GM19025 (cell line): ENCODE measurements around the gene CCSER1.
A peak's percentile ranks its signal among the peaks of the same experiment; 100 is the strongest.
"Not testable (repeated sequence)": the region's sequence is repeated elsewhere in the genome, so short reads cannot be mapped to it uniquely, and the experiment has no call there.

ENCODE experiments used
- ATAC-seq: cut with Tn5 transposase; IDR thresholded peaks from one replicate; pipeline ENCODE4 v1.9.1; 2021; ENCODE audit warnings: mild to moderate bottlenecking, low read depth, moderate library complexity; ENCODE audit not compliant: unreplicated experiment

The CCSER1 gene

DNA sequence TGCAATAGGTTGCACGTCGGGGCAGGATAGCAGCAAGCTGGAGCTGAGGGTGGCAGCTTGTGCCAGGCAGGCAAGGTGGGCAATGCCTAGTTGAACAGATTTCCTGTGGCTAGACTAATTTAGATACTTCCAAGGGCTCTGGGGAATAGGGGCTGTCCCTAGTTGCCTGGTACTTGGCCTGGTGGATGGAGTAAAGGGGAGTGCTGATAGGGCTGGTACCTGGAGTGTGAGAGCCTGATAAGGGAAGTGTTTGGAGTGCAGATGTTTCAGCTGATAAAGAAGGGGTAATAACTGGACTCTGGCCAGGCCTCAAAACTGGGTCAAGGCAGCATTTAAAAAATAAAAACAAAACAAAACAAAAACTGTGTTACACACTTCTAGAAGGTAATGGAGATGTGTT, 665.5 kb downstream of the CCSER1 start:
- no peak for ATAC-seq

DNA sequence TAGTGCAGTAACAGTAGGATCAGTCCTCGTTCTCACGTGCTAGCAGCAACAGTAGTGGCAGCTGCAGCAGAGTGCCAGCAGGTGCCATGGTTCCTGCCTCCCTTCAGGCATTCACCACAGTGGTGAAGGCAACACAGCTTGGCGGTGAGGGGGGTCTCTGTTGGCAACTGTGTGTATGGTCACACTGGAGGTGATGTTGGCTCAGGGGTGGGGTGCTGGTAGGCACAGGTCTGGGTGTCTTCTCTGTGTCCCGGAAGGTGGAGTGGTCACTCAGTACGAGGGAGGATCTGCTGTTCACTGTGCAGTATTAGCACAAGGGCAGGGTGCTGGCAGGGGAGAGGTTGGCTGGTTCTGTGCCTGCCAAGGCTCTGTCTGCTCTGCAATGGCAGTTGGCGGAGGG, 671.8 kb downstream of the CCSER1 start:
- no peak for ATAC-seq

DNA sequence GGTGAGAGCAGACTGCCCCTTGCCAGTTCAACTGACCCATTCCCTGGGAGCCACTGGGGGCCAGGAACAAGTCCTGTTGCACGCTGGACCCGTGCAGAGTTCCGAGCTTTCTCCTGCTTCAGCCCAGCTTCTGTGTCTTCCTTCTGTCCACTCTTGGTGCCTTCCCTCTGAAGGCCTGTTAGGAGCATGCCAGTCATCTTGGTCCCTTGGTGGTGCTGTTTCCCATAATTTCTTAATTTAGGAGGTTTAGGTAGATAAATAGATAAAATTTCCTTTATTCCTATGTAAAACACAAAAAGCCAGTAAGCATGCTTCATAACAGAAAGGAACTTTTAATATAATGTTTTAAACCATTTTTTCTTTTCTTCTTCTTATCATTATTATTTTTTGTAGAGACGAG, 672.7 kb downstream of the CCSER1 start:
- no peak for ATAC-seq

DNA sequence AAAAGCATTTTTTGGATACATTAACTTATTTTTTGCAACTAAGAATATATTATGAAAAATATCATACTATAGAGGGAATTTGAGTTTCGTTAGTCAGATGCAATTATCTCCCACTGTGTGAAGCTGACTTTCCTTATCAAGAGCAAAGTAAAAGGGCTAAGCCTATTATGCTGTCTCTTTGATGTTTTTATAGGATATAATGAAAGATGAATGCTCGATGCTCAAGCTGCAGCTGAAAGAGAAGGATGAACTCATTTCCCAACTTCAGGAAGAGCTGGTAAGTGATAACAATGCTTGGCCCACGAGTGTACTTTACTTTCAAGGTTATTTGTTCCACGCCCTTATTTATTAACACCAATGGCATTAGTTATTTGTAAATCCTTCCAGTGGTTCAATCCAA, 688.4 kb downstream of the CCSER1 start:
- ATAC-seq = no peak

GRCh38 chr4:90816754-90817153, 689.6 kb downstream of the CCSER1 start:
- ATAC-seq = no peak

GRCh38 chr4:90824266-90825150, 697.3 kb downstream of the CCSER1 start:
- ATAC-seq = peak; percentile 60

DNA sequence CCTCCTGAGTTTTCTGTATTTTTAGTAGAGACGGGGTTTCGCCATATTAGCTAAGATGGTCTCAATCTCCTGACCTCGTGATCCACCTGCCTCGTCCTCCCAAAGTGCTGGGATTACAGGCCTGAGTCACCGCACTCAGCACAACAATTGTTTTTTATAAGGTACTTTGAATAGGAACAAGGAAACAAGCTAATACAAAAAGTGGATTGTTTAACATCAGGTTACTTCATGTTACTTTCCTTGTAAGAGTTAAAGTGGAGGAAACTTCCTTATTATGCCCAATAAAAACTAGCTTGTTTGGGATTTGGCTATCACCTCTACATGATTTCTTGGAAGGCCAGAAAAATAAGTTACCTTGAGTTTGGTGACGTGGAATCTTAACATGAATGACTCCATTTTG, 698.7 kb downstream of the CCSER1 start:
- no peak for ATAC-seq

DNA sequence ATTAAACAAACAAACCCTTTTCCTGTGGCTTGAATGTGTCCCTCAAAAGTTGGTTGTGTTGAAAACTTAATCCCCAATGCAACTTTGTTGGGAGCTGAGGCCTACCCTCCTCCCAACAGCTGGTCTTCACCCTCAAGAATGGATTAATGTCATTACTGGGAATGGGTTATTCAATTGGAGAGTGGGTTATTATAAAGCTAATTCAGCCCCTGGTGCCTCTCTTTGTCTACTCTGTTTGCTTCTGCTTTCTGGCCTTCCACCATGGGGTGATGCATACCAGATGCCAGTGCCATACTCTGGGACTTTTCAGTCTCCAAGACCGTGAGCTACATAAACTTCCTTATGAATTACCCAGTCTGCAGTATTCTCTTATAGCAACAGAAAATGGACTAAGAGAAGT, 706.5 kb downstream of the CCSER1 start:
- no peak for ATAC-seq

GRCh38 chr4:90837241-90837640, 710.0 kb downstream of the CCSER1 start:
- ATAC-seq = no peak

- ATAC-seq = not testable (repeated sequence)
Observed at GRCh38 chr4:90838859-90839258, 711.7 kb downstream of the CCSER1 start.

- ATAC-seq = no peak
Observed at GRCh38 chr4:90840291-90840690, 713.1 kb downstream of the CCSER1 start.

- ATAC-seq = no peak
Observed at GRCh38 chr4:90840828-90841227, 713.6 kb downstream of the CCSER1 start.

- ATAC-seq = no peak
Observed at GRCh38 chr4:90841676-90842075, 714.5 kb downstream of the CCSER1 start.

DNA sequence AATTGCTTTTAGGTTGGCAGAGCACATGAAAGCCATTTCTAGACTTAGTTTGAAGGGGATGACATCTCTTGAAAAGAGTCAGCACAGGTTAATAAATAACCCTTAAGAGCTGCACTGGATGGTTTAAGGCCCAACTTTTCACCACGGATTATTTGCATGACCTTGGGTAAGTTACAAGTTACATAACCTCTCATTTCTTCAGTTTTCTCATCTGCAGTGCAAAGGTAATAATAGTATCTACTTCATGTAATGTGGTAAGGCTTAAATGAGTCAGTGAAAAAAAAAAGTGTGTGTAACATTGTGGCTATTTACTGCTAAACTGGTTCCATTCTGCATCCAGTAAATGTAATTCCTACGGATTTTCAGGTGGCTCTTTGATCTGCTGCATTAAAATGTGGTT, 715.8 kb downstream of the CCSER1 start:
- ATAC-seq = peak; percentile 97

GRCh38 chr4:90844241-90844640, 717.0 kb downstream of the CCSER1 start:
- no peak for ATAC-seq

DNA sequence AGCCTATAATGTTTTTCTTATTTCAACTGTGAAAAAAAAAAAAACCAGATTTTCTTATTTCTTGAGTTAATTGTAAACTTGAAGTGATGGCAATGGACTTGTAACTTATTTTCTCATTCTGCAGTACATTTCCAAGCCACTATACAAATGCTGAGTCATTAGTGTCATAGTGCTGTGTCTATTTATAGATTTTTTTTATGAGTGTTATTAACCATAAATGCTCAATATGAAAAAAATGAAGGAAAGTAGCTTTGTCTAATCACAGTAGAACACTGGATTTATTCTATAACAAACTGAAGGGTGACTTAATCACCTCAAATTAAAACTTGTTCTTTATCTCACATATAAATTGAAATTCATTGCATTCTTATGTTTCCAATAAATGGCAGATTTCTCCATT, 718.6 kb downstream of the CCSER1 start:
- ATAC-seq = no peak

- ATAC-seq = no peak
Observed at GRCh38 chr4:90852237-90852636, 725.0 kb downstream of the CCSER1 start.

- no peak for ATAC-seq
Observed at GRCh38 chr4:90855111-90855510, 727.9 kb downstream of the CCSER1 start.

DNA sequence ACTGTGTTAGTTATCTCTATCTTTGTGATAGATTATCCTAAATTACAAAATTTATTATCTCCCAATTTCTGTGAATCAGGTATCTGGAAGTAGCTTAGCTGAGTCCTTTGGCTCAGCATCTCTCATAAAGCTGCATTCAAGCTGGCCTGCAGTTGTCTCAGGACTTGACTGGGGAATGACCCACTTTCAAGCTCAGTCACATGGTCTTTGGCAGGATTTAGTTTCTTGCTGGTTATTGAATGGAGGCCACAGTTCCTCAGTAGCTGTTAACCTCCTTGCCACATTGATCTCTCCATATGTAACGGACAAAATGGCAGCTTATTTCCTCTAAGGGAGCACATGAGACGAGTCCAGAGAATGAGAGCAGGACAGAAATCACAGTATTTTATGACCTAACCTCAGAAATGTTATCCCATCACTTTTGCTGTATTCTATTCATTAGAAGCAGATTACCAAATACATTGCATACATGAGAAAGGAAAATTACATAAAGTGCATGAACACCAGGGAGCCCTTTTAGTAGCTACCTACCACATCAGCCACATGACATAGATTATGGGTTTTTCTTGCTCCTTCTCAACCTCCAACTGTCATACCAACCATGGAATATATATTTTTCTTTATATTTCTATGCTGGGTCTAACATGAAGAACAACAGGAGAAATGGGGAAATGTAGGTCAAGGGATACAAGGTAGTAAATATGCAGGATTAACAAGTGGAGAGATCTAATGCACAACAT, 730.1 kb downstream of the CCSER1 start:
- ATAC-seq = no peak

GRCh38 chr4:90875791-90876190, 748.6 kb downstream of the CCSER1 start:
- ATAC-seq = no peak

DNA sequence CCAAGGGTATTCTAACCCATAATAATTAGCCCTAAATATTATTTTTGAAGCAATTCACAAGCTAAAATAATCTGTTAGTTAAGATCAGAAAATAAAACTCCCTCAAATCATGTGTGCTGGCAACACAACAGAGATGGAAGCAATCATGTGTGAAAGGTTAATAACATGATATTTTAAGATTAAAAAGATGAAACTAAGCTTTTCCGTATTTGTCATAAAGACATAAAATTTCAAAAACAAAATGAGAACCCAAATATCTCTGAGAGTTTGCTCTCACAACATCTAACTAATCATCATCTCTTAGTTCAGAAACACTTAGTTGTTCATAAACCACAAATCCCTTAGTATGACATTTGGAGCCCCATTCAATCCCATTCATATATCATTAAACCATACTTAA, 749.1 kb downstream of the CCSER1 start:
- ATAC-seq = no peak

DNA sequence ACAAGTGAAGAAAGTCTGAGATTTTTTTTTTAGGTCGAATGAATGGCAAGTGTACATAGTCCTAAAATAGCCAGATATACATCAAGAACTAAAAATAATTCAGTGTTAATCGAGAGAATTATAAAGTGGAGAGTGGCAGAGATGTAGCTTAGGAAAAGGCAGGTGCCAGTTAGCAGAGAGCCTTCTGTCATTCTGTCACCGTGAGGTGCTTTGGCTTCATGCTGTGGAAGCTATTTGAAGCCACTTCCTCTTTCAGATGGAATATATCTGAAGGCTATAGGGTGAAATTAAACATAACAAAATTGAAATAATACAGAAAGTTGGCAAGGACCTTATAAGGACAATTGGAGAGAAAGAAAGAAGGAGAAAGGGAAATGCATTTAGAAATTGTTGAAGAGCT, 756.3 kb downstream of the CCSER1 start:
- no peak for ATAC-seq
